AG04450 (cell line): Measurements from ENCODE around the gene AFF3. TPM values are rescaled to one million over a fixed set of nuclear protein-coding genes. Genes with fewer than 3 reads are reported as not detected.
"Not testable (repeated sequence)": the region's sequence is repeated elsewhere in the genome, so short reads cannot be mapped to it uniquely, and the experiment has no call there.

Experiments used
- CTCF ChIA-PET: fragments of 300-600, 350-600 bp; formaldehyde crosslinking; extraction: SDS; loops from one replicate; lab custom pipeline; 2022; ENCODE audit warnings: antibody characterized with exemption, inconsistent platforms; lab: Charles Lee
- POLR2A ChIA-PET: fragments of 350-600 bp; formaldehyde crosslinking; extraction: SDS; loops from one replicate; lab custom pipeline; 2021; ENCODE audit warnings: antibody characterized with exemption, inconsistent platforms; lab: Yijun Ruan, JAX
- DNase-seq: peaks from one replicate; pipeline ENCODE4 v3.0.0-alpha.2; 2011; ENCODE audit warnings: low read depth, low spot score
- H3K27ac ChIP-seq: one replicate; pipeline ENCODE4 v1.5.1; 2012; ENCODE audit warnings: low read depth, low read length, control low read depth
- H3K27me3 ChIP-seq: one replicate; pipeline ENCODE4 v1.6.0; 2012; ENCODE audit warnings: low read length; ENCODE audit not compliant: control insufficient read depth, insufficient read depth
- H3K4me3 ChIP-seq: 2 replicates; pipeline ENCODE4 v1.5.1; 2011; ENCODE audit warnings: mild to moderate bottlenecking, low read depth, low read length, control low read depth
- H3K9me3 ChIP-seq: 2 replicates; pipeline ENCODE4 v1.5.1; 2012; ENCODE audit warnings: low read length; ENCODE audit not compliant: control insufficient read depth, insufficient read depth
- CTCF ChIP-seq: IDR thresholded peaks from 2 replicates; pipeline ENCODE4 v1.5.1; 2011; ENCODE audit warnings: low read depth, low read length, control low read depth, inconsistent platforms
- polyA plus RNA-seq: library from polyadenylated mRNA; depleted of rRNA; stranded (reverse); fragments of >200 nt; gene quantifications from 2 replicates; pipeline ENCODE4 v1.2.3, GENCODE V29; 2011

AFF3 gene
- polyA plus RNA-seq, 1 experiment = 17.9 TPM

- Histone ChIP-seq H3K9me3 (peaks cover 4% of the 10 kb centered on the region; the same call in 1 of the 2 replicates), H3K4me3 (no peak overlapping the region), H3K27ac (no peak overlapping the region), H3K27me3 (no peaks in the 10 kb centered on the region)
- no peak for TF ChIP-seq CTCF
- DNase-seq = no peak
- CTCF ChIA-PET = interaction anchor here (0.5 kb wide), 1 partner anchor 26 kb away, joined by 4 read pairs; no protein-coding TSS in a partner anchor
- POLR2A ChIA-PET = no interaction called here
Measured at GRCh38 chr2:99776906-99777646, 365.3 kb downstream of the AFF3 start.

- H3K27ac ChIP-seq = no peak overlapping the region
- ChIA-PET CTCF (interaction anchor here (0.5 kb wide), 1 partner anchor 26 kb away, joined by 4 read pairs; no protein-coding TSS in a partner anchor), POLR2A (no interaction called here)
- H3K27me3 ChIP-seq = no peaks in the 10 kb centered on the region
- no peak overlapping the region for H3K4me3 ChIP-seq
- H3K9me3 ChIP-seq = peaks cover 4% of the 10 kb centered on the region; the same call in 1 of the 2 replicates
- no peak for TF ChIP-seq CTCF
- DNase-seq = no peak
Measured at GRCh38 chr2:99776206-99776905, 366.0 kb downstream of the AFF3 start.

GRCh38 chr2:99775585-99775984, 366.8 kb downstream of the AFF3 start:
- TF ChIP-seq CTCF = no peak
- peak; percentile 33 for DNase-seq
- no peak overlapping the region for H3K4me3 ChIP-seq
- ChIA-PET CTCF (no interaction called here), POLR2A (no interaction called here)
- H3K27me3 ChIP-seq = no peaks in the 10 kb centered on the region
- H3K27ac ChIP-seq = peak overlapping the region; percentile 31
- H3K9me3 ChIP-seq = peaks cover 4% of the 10 kb centered on the region; the same call in 1 of the 2 replicates

GRCh38 chr2:99773642-99774041, 368.7 kb downstream of the AFF3 start:
- DNase-seq, H3K27ac ChIP-seq, H3K27me3 ChIP-seq, H3K4me3 ChIP-seq, CTCF ChIA-PET, POLR2A ChIA-PET, H3K9me3 ChIP-seq: not testable (repeated sequence)

GRCh38 chr2:99772591-99773331, 369.6 kb downstream of the AFF3 start:
- CTCF ChIA-PET = no interaction called here

More at GRCh38 chr2:99772591-99773331, 369.6 kb downstream of the AFF3 start:
- no peak for DNase-seq
- Histone ChIP-seq H3K9me3 (peaks cover 4% of the 10 kb centered on the region; the same call in 1 of the 2 replicates), H3K27ac (no peak overlapping the region), H3K4me3 (no peak overlapping the region), H3K27me3 (no peaks in the 10 kb centered on the region)
- no peak for TF ChIP-seq CTCF
- POLR2A ChIA-PET = no interaction called here
